OCI-LY7 (cell line): ENCODE measurements around the gene CSPG4. TPM values are rescaled to one million over a fixed set of nuclear protein-coding genes. Genes with fewer than 3 reads are reported as not detected.
"Not testable (repeated sequence)": the region's sequence is repeated elsewhere in the genome, so short reads cannot be mapped to it uniquely, and the experiment has no call there.

Source experiments
- BruUV-seq: library from RNA; stranded (reverse); fragments of 400-500 nt; replicated peaks from 2 replicates; lab custom pipeline; 2021; lab: Mats Ljungman, UMichigan
- CTCF ChIA-PET: fragments of 300-600 bp; sonication (Branson Sonifier 250); formaldehyde crosslinking; loops from one replicate; lab custom pipeline; 2022; ENCODE audit warnings: antibody characterized with exemption; ENCODE audit not compliant: unreplicated experiment; lab: Charles Lee
- POLR2A ChIA-PET: fragments of 300-600 bp; sonication (Branson Sonifier 250); formaldehyde crosslinking; loops from one replicate; lab custom pipeline; 2022; ENCODE audit warnings: antibody characterized with exemption; lab: Charles Lee
- DNase-seq: peaks from one replicate; pipeline ENCODE4 v3.0.0-alpha.2; 2015; ENCODE audit warnings: low spot score
- H2AFZ ChIP-seq: fragments of 200-600 bp; sonication (generic), shearing (Covaris generic); 2 replicates; pipeline ENCODE4 v1.6.1; 2014; ENCODE audit warnings: mild to moderate bottlenecking, antibody characterized with exemption, low read length, moderate library complexity
- H3K27ac ChIP-seq: fragments of 200-600 bp; sonication (generic); 2 replicates; pipeline ENCODE4 v1.5.1; 2014; ENCODE audit warnings: mixed run types, low read depth, mild to moderate bottlenecking, moderate library complexity, low read length, inconsistent platforms; ENCODE audit not compliant: poor library complexity, severe bottlenecking
- H3K36me3 ChIP-seq: fragments of 200-600 bp; sonication (generic); 2 replicates; pipeline ENCODE4 v1.6.1; 2014; ENCODE audit warnings: mild to moderate bottlenecking, antibody characterized with exemption, low read length, moderate library complexity, mixed read lengths; ENCODE audit not compliant: insufficient read depth
- H3K4me1 ChIP-seq: fragments of 200-600 bp; sonication (generic); 2 replicates; pipeline ENCODE4 v1.5.1; 2014; ENCODE audit warnings: mild to moderate bottlenecking, low read length; ENCODE audit not compliant: insufficient read depth, poor library complexity, severe bottlenecking
- H3K4me2 ChIP-seq: fragments of 200-600 bp; sonication (generic); 2 replicates; pipeline ENCODE4 v1.6.1; 2014; ENCODE audit warnings: mild to moderate bottlenecking, low read length
- H3K4me3 ChIP-seq: fragments of 200-600 bp; sonication (generic); 2 replicates; pipeline ENCODE4 v1.5.1; 2014; ENCODE audit warnings: mild to moderate bottlenecking, low read depth, low read length; ENCODE audit not compliant: poor library complexity, severe bottlenecking
- H3K79me2 ChIP-seq: fragments of 200-600 bp; sonication (generic); 2 replicates; pipeline ENCODE4 v1.6.1; 2016; ENCODE audit warnings: low read depth, mild to moderate bottlenecking, low read length, moderate library complexity, mixed read lengths; ENCODE audit not compliant: insufficient read depth
- H3K9me2 ChIP-seq: fragments of 200-600 bp; sonication (generic); 2 replicates; pipeline ENCODE4 v1.6.1; 2016; ENCODE audit warnings: mild to moderate bottlenecking, low read length, mixed read lengths; ENCODE audit not compliant: insufficient read depth
- H3K9me3 ChIP-seq: fragments of 200-600 bp; sonication (generic); 2 replicates; pipeline ENCODE4 v1.6.1; 2014; ENCODE audit warnings: mild to moderate bottlenecking, mixed run types, low read length, mixed read lengths
- H4K20me1 ChIP-seq: fragments of 200-600 bp; sonication (generic); 2 replicates; pipeline ENCODE4 v1.6.1; 2014; ENCODE audit warnings: mild to moderate bottlenecking, antibody characterized with exemption, low read length, moderate library complexity, mixed read lengths; ENCODE audit not compliant: insufficient read depth
- CTCF ChIP-seq: fragments of 200-600 bp; sonication (generic); conservative IDR thresholded peaks from 2 replicates; pipeline ENCODE4 v1.5.1; 2014; ENCODE audit warnings: mild to moderate bottlenecking, antibody characterized with exemption, low read length, moderate library complexity, mixed read lengths
- EZH2phosphoT487 ChIP-seq: fragments of 200-600 bp; sonication (generic); IDR thresholded peaks from 2 replicates; pipeline ENCODE4 v1.6.1; 2018; ENCODE audit warnings: low read depth, borderline replicate concordance, mild to moderate bottlenecking, mixed run types, antibody characterized with exemption, low read length, moderate library complexity, mixed read lengths
- intact Hi-C: fragments of 100-400 bp; cut with micrococcal nuclease; formaldehyde crosslinking; loops from one replicate; pipeline ENCODE4 v1.10.0; 2022; ENCODE audit not compliant: unreplicated experiment
- total RNA-seq, 2 experiments: library from RNA; depleted of rRNA in 1 of 2; stranded (reverse); fragments of >200 nt in 1 of 2; shearing (Covaris generic) in 1 of 2; gene quantifications; 2 replicates each; pipeline ENCODE4 v1.2.3, GENCODE V29; 2014 to 2022

CSPG4 gene
- total RNA-seq, 2 experiments from 2014 or later = not detected

DNA sequence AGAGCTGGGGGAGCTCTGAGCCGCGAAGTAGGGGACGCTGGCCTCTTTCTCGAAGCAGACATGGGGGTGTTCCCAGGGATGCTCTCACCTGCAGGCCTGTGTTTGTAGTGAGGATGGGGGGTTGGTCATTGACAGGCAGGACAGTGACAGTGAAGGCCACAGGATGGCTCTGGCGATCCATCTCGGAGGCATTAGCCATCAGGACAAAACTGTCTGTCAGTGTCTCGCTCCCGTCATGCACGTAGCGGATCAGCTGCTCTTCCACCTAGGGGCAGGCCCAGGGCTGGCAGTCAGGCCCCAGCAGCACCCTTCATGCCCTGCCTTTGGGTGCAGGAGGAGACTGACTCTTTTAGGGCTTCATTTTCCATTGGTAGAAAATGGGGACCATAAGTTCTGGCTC is 28.0 kb downstream of the CSPG4 start:
- TF ChIP-seq EZH2phosphoT487 (no peak), CTCF (no peak)
- H3K4me2 ChIP-seq = no peak overlapping the region
- no peak overlapping the region for H3K4me3 ChIP-seq
- no peaks in the 10 kb centered on the region for H3K79me2 ChIP-seq
- no TSS peak for BruUV-seq
- no peak overlapping the region for H3K27ac ChIP-seq
- no peaks in the 10 kb centered on the region for H3K36me3 ChIP-seq
- H3K9me3 ChIP-seq = no peaks in the 10 kb centered on the region
- H2AFZ ChIP-seq = no peak overlapping the region
- POLR2A ChIA-PET = no interaction called here
- no peaks in the 10 kb centered on the region for H4K20me1 ChIP-seq
- H3K9me2 ChIP-seq = no peaks in the 10 kb centered on the region
- DNase-seq = no peak
- CTCF ChIA-PET = no interaction called here
- intact Hi-C loops = loop anchor here (2.0 to 5.0 kb wide), 4 partner anchors 38 to 177 kb away; a partner anchor contains a TSS
- no peaks in the 10 kb centered on the region for H3K4me1 ChIP-seq

DNA sequence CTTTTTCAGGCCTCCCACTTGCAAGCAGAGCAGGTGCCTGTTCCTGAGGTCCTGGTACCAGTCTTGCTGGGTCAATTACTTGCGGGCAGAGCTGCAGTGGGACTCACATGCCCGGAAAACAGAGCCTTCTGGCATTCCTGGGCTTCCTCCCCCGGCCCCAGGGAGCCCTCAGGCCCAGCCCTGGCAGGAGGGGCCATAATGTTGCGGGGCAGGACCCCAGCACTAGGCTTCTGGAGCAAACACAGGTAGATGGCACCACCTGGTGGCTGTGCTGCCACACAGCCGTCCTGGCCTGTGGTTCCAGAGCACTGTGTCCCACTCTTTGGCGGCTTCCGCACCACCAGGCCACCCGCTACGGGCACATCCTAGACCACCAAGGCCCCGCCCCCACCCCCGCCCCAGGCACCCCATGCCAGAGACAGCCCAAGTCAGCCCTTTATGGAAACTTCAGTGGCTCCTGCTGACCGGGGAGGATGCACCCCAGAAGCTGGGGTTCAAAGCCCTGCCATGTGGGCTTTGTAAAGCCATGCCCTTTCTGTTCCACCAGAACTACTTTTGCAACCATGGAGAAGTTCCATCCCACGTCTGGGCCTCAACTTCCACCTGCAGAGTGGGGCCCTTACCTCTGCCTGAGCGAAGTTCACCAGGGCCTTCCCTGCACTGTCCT is 28.9 kb downstream of the CSPG4 start:
- not testable (repeated sequence) for H3K9me2 ChIP-seq
- DNase-seq = peak; percentile 83

More for the DNA sequence above, 28.9 kb downstream of the CSPG4 start:
- H3K9me3 ChIP-seq, H3K27ac ChIP-seq, H3K79me2 ChIP-seq, H4K20me1 ChIP-seq, H2AFZ ChIP-seq, H3K4me3 ChIP-seq, H3K36me3 ChIP-seq, H3K4me2 ChIP-seq, H3K4me1 ChIP-seq, BruUV-seq: not testable (repeated sequence)
- TF ChIP-seq CTCF = peak; percentile 78
- ChIA-PET POLR2A (interaction anchor here (0.6 kb wide), 1 partner anchor 132 kb away, joined by 3 read pairs; no protein-coding TSS in a partner anchor), CTCF (interaction anchor here (0.6 kb wide), 1 partner anchor 357 kb away, joined by 5 read pairs; no protein-coding TSS in a partner anchor)
- intact Hi-C loops = loop anchor here (1.0 to 5.0 kb wide), 4 partner anchors 46 to 315 kb away; partner anchors contain the start of gene MAN2C1
